MM.1S (cell line): ENCODE results near the gene CIB2.
A peak's percentile ranks its signal among the peaks of the same experiment; 100 is the strongest.

Source experiments
- DNase-seq: peaks from one replicate; pipeline ENCODE4 v3.0.0-alpha.2; 2015
- H2AFZ ChIP-seq: fragments of 300-600 bp; sonication (generic); 2 replicates; pipeline ENCODE4 v1.6.0; 2016; ENCODE audit warnings: antibody characterized with exemption, low read length
- H3F3A ChIP-seq: fragments of 300-600 bp; sonication (generic); 2 replicates; pipeline ENCODE4 v1.6.1; 2016; ENCODE audit warnings: mild to moderate bottlenecking, antibody characterized with exemption, low read length, moderate library complexity, mixed read lengths; ENCODE audit not compliant: insufficient read depth
- H3K27ac ChIP-seq: fragments of 300-600 bp; sonication (generic); 2 replicates; pipeline ENCODE4 v1.5.1; 2016; ENCODE audit warnings: mild to moderate bottlenecking, low read length
- H3K27me3 ChIP-seq: fragments of 300-600 bp; sonication (generic); replicated peaks from 2 replicates; pipeline ENCODE4 v1.6.0; 2016; ENCODE audit warnings: low read length; ENCODE audit not compliant: insufficient read depth
- H3K36me3 ChIP-seq: fragments of 300-600 bp; sonication (generic); replicated peaks from 2 replicates; pipeline ENCODE4 v1.6.1; 2016; ENCODE audit warnings: mild to moderate bottlenecking, low read length, mixed read lengths; ENCODE audit not compliant: insufficient read depth
- H3K4me1 ChIP-seq: fragments of 300-600 bp; sonication (generic); 2 replicates; pipeline ENCODE4 v1.6.1; 2016; ENCODE audit warnings: low read length, mixed read lengths
- H3K4me2 ChIP-seq: fragments of 300-600 bp; sonication (generic); 2 replicates; pipeline ENCODE4 v1.6.0; 2016; ENCODE audit warnings: low read depth, low read length
- H3K4me3 ChIP-seq: fragments of 300-600 bp; sonication (generic); 2 replicates; pipeline ENCODE4 v1.5.1; 2016; ENCODE audit warnings: low read length, mixed read lengths
- H3K79me2 ChIP-seq: fragments of 300-600 bp; sonication (generic); 2 replicates; pipeline ENCODE4 v1.6.1; 2016; ENCODE audit warnings: mixed run types, low read length, mixed read lengths
- H3K9ac ChIP-seq: fragments of 300-600 bp; sonication (generic); 2 replicates; pipeline ENCODE4 v1.6.1; 2016; ENCODE audit warnings: low read length, mixed read lengths
- H3K9me2 ChIP-seq: fragments of 300-600 bp; sonication (generic); replicated peaks from 2 replicates; pipeline ENCODE4 v1.6.1; 2016; ENCODE audit warnings: mild to moderate bottlenecking, low read length, mixed read lengths; ENCODE audit not compliant: insufficient read depth
- H3K9me3 ChIP-seq: fragments of 300-600 bp; sonication (generic); replicated peaks from 2 replicates; pipeline ENCODE4 v1.6.1; 2016; ENCODE audit warnings: mild to moderate bottlenecking, low read length, mixed read lengths; ENCODE audit not compliant: insufficient read depth
- H4K20me1 ChIP-seq: fragments of 300-600 bp; sonication (generic); 2 replicates; pipeline ENCODE4 v1.6.1; 2016; ENCODE audit warnings: mild to moderate bottlenecking, low read length, moderate library complexity, mixed read lengths; ENCODE audit not compliant: insufficient read depth
- CTCF ChIP-seq: fragments of 300-600 bp; sonication (generic); IDR thresholded peaks from 2 replicates; pipeline ENCODE4 v1.5.1; 2016; ENCODE audit warnings: antibody characterized with exemption, low read length, mixed read lengths
- EZH2 ChIP-seq: fragments of 300-600 bp; sonication (generic); optimal IDR thresholded peaks from 2 replicates; pipeline ENCODE3; 2017; ENCODE audit warnings: low read depth, mild to moderate bottlenecking, antibody characterized with exemption, low read length, mixed read lengths
- EZH2phosphoT487 ChIP-seq: fragments of 300-600 bp; sonication (generic); IDR thresholded peaks from 2 replicates; pipeline ENCODE4 v1.6.1; 2018; ENCODE audit warnings: antibody characterized with exemption, low read length

Gene CIB2

DNA sequence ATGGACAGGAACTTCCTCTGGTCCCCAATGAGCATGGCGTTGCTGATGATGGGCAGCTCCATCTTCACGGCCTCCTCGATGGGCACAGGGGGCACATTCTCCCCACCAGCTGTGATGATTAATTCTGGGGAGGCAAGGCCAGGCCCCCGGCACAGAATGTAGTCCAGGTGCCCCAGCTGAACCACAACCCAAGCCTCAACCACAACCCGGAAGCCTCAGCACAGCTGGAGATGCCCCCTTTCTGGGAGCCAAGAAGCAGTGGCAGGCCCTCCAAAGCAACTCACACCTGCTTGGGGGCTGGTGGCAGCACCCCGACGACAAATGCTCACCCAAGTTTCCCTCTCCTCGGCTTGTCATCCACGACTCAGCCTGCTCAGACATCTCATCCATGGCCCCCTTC is 43.2 kb upstream of the CIB2 start:
- H3K4me3 ChIP-seq: no peak overlapping the region
- DNase-seq: peak; percentile 75
- no peaks in the 10 kb centered on the region for H3K9me3 ChIP-seq
- H2AFZ ChIP-seq: no peak overlapping the region
- H4K20me1 ChIP-seq: no peaks in the 10 kb centered on the region
- no peak for TF ChIP-seq CTCF
- no peak for TF ChIP-seq EZH2phosphoT487
- TF ChIP-seq EZH2: no peak
- H3K36me3 ChIP-seq: no peaks in the 10 kb centered on the region
- H3K9me2 ChIP-seq: no peaks in the 10 kb centered on the region
- H3K79me2 ChIP-seq: peaks cover under 1% of the 10 kb centered on the region; the same call in 1 of the 2 replicates
- H3K4me2 ChIP-seq: peak overlapping the region; percentile 40
- no peaks in the 10 kb centered on the region for H3K27me3 ChIP-seq
- peaks cover 38% of the 10 kb centered on the region for H3F3A ChIP-seq
- H3K4me1 ChIP-seq: peaks cover 61% of the 10 kb centered on the region
- peak overlapping the region; percentile 44; the same call in 1 of the 2 replicates for H3K27ac ChIP-seq
- no peak overlapping the region for H3K9ac ChIP-seq

DNA sequence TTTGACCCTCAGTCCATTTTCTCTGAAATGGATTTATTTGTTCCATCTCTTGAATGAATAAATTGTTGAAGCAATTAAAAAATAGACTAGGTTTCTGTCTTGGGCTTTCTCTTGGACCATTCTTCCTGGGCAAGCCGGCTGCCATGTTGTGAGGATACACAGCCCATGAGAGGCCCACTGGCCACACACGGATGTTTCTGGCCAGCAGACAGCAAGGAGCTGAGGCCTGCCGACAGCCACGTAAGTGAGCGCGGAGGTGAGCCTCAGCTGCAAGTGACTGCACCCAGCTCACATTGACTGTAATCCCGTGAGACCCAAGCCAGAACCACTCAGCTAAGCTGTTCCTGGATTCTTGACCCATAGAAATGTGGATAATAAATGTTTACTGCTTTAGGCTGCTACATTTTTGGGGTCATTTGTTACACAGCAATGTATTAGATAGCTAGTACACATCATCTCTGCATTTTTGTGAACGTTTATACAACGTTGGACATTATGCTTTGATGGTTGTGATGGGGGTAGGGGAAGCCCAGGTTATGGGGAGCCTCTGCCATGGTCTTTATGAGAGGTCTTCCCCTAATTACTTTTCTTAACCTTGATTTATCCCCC is 40.7 kb upstream of the CIB2 start:
- no peak overlapping the region for H3K9ac ChIP-seq
- H2AFZ ChIP-seq: no peak overlapping the region
- H3K79me2 ChIP-seq: peaks cover 11% of the 10 kb centered on the region
- TF ChIP-seq EZH2 (no peak), EZH2phosphoT487 (no peak), CTCF (no peak)
- no peaks in the 10 kb centered on the region for H3K27me3 ChIP-seq
- H3K27ac ChIP-seq: peak overlapping the region; percentile 72
- no peak overlapping the region for H3K4me3 ChIP-seq
- no peak for DNase-seq
- no peaks in the 10 kb centered on the region for H3K9me2 ChIP-seq
- no peaks in the 10 kb centered on the region for H3K9me3 ChIP-seq
- H3K4me2 ChIP-seq: peak overlapping the region; percentile 77
- H3F3A ChIP-seq: peaks cover 52% of the 10 kb centered on the region
- peaks cover 84% of the 10 kb centered on the region for H3K4me1 ChIP-seq
- H4K20me1 ChIP-seq: no peaks in the 10 kb centered on the region
- peaks cover 4% of the 10 kb centered on the region; the same call in 1 of the 2 replicates for H3K36me3 ChIP-seq

DNA sequence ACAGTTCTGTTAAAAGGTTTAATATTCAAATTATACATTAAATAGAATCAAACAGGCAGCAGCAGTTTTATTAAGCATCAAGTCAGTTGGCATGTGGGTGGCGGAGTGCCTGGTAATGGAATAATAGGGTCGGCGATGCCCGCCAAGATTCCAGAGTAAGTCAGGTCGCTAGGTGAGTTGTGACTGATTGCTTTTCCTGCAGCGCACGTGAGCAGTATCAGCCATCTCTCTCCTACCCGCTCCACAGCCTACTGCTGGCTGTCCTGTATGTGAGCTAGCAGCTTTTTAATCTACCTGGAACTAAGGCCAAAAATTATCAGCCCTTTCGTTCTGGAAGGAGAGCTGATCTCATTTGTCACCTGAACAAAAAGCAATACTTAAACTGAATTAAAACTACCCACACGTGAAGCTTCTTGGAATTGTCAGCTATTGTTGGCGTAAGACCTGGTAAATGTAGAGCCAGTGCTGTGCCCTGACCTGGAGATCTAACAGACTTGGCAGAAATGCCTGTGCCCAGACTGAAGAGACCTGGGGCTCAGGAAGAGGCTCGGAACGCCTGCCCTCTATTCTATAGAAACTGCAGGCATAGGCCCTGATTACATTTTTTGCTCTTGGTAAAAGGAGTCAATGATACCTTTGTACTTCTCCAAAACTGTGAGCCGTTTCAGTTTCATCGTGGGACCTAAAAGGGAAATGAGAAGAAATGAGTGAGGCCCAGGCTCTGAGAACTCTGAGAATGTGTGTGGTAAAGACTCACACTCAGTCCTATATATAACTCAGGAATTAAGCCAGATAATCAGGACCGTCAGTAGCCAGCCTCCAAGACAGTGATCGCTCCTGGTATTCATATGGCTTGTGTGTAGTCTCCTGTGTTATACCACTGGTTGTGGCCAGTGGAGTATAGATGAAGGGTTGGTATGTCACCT is 39.9 kb upstream of the CIB2 start:
- H2AFZ ChIP-seq: no peak overlapping the region
- H4K20me1 ChIP-seq: no peaks in the 10 kb centered on the region
- peaks cover 7% of the 10 kb centered on the region for H3K36me3 ChIP-seq
- TF ChIP-seq CTCF: no peak
- no peak for TF ChIP-seq EZH2phosphoT487
- TF ChIP-seq EZH2: no peak
- H3K4me1 ChIP-seq: peaks cover 90% of the 10 kb centered on the region
- peak overlapping the region; percentile 18; the same call in 1 of the 2 replicates for H3K4me3 ChIP-seq
- peak overlapping the region; percentile 1; the same call in 1 of the 2 replicates for H3K9ac ChIP-seq
- H3K27me3 ChIP-seq: no peaks in the 10 kb centered on the region
- H3F3A ChIP-seq: peaks cover 55% of the 10 kb centered on the region
- peak overlapping the region; percentile 72 for H3K27ac ChIP-seq
- H3K9me3 ChIP-seq: no peaks in the 10 kb centered on the region
- H3K4me2 ChIP-seq: peak overlapping the region; percentile 77
- peak; percentile 85 for DNase-seq
- H3K79me2 ChIP-seq: peaks cover 11% of the 10 kb centered on the region
- no peaks in the 10 kb centered on the region for H3K9me2 ChIP-seq
